Measurements from ENCODE around the gene MED20.

DNA sequence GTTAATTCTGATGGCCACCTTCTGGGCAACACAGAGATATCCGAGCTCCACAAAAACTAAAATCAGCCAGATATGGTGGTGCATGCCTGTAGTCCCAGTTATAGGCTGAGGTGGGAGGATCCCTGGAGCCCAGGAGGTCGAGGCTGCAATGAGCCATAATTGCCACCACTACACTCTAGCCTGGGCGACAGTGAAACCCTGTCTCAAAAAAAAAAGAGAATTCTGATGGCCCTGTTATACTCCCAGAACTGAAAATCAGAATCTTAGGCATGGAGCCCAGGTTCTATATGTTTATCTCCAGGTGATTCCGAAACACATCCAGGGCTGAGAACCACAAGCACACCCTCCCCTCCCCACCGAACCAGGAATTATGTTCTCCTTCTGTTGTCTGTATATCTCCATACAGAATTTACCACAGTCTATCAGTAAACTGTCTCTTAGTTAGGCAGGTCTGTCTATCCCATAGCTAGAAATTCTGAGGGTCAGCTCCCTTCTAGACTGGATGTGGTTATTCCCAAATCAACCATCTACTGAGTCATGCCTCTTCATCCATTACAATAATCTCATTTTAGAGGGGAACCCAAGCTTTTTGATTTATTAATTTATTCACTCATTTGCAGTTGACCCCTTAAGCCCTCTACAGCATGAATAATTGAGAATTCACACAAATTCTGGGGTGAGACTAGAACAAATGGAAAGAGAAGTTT lies 45.4 kb upstream of the MED20 start:
- TF ChIP-seq POLR2A (IDR thresholded peaks at IDR 0.05) = no peak
- TF ChIP-seq, protein P1, sequence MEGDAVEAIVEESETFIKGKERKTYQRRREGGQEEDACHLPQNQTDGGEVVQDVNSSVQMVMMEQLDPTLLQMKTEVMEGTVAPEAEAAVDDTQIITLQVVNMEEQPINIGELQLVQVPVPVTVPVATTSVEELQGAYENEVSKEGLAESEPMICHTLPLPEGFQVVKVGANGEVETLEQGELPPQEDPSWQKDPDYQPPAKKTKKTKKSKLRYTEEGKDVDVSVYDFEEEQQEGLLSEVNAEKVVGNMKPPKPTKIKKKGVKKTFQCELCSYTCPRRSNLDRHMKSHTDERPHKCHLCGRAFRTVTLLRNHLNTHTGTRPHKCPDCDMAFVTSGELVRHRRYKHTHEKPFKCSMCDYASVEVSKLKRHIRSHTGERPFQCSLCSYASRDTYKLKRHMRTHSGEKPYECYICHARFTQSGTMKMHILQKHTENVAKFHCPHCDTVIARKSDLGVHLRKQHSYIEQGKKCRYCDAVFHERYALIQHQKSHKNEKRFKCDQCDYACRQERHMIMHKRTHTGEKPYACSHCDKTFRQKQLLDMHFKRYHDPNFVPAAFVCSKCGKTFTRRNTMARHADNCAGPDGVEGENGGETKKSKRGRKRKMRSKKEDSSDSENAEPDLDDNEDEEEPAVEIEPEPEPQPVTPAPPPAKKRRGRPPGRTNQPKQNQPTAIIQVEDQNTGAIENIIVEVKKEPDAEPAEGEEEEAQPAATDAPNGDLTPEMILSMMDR (IDR thresholded peaks at IDR 0.05 in 8 of 11, conservative IDR thresholded peaks at IDR 0.05 in 3 of 11) = no peak
